K562 (cell line): Measurements from ENCODE around the gene ARHGAP15. TPM values are rescaled to one million over a fixed set of nuclear protein-coding genes. Genes with fewer than 3 reads are reported as not detected.

Experiments used
- ATAC-seq: fragments of 200-7000 bp; cut with Tn5 transposase; 3 replicates; pipeline ENCODE4 v1.9.1; 2020; ENCODE audit warnings: moderate library complexity
- BruUV-seq: library from RNA; stranded (reverse); fragments of 400-500 nt; replicated peaks from 2 replicates; lab custom pipeline; 2021; lab: Mats Ljungman, UMichigan
- CTCF ChIA-PET: fragments of 300-600 bp; formaldehyde crosslinking; extraction: SDS; loops from one replicate; lab custom pipeline; 2021; ENCODE audit warnings: low intra/inter-chr PET ratio; lab: Yijun Ruan, JAX
- POLR2A ChIA-PET: fragments of 300-600, 350-650 bp; sonication (Branson Sonifier 250); formaldehyde crosslinking; extraction: SDS; loops from one replicate; lab custom pipeline; 2021; ENCODE audit warnings: antibody characterized with exemption, inconsistent platforms; lab: Yijun Ruan, JAX
- DNase-seq, 4 experiments: peaks; one replicate each; pipeline versions ENCODE4 v3.0.0 to v3.0.0-alpha.2; 2011 to 2018; ENCODE audit warnings: low spot score in 3 of 4, mixed read lengths in 3 of 4; ENCODE audit errors: extremely low read depth in 1 of 4
- FAIRE-seq: peaks from 2 replicates; lab custom pipeline; 2011; peaks lifted over from hg19 to GRCh38; lab: Jason Lieb, UNC
- H2AFZ ChIP-seq: 2 replicates; pipeline ENCODE4 v1.6.0; 2011; ENCODE audit warnings: low read depth, low read length, control low read depth, inconsistent platforms
- H3K27ac ChIP-seq: fragments of 200-600 bp; 3 replicates; pipeline ENCODE4 v1.8.0; 2011; ENCODE audit warnings: low read depth, mild to moderate bottlenecking, control low read depth, inconsistent platforms, low read length, moderate library complexity, mixed read lengths; ENCODE audit errors: extremely low read depth
- H3K27me3 ChIP-seq, 2 experiments: fragments of 300-600 bp in 1 of 2; 2 replicates in 1 of 2; 3 replicates in 1 of 2; pipeline versions ENCODE4 v1.6.0 to v1.8.0; 2011; ENCODE audit warnings: inconsistent platforms in 2 of 2, low read length in 2 of 2, mild to moderate bottlenecking in 1 of 2, mixed read lengths in 1 of 2, moderate library complexity in 1 of 2; ENCODE audit not compliant: control insufficient read depth in 2 of 2, insufficient read depth in 2 of 2
- H3K36me3 ChIP-seq: fragments of 300-600 bp; 3 replicates; pipeline ENCODE4 v1.8.0; 2011; ENCODE audit warnings: mild to moderate bottlenecking, low read length, inconsistent platforms; ENCODE audit not compliant: control insufficient read depth, insufficient read depth
- H3K4me1 ChIP-seq, 2 experiments: fragments of 200-600 bp in 1 of 2; replicated peaks in 1 of 2; 2 replicates in 1 of 2; 3 replicates in 1 of 2; pipeline versions ENCODE4 v1.5.1 to v1.8.0; 2011; ENCODE audit warnings: inconsistent platforms in 2 of 2, low read length in 2 of 2, mild to moderate bottlenecking in 1 of 2, mixed read lengths in 1 of 2, moderate library complexity in 1 of 2; ENCODE audit not compliant: control insufficient read depth in 2 of 2, insufficient read depth in 2 of 2
- H3K4me2 ChIP-seq: 2 replicates; pipeline ENCODE4 v1.6.1; 2011; ENCODE audit warnings: low read length, control low read depth, inconsistent platforms, mixed read lengths; ENCODE audit not compliant: insufficient read depth
- H3K4me3 ChIP-seq: fragments of 200-600 bp; sonication (generic), shearing (Covaris generic); 2 replicates; pipeline ENCODE4 v1.5.1; 2016; ENCODE audit warnings: control low read depth, inconsistent platforms
- H3K79me2 ChIP-seq: fragments of 200-600 bp; 3 replicates; pipeline ENCODE4 v1.8.0; 2011; ENCODE audit warnings: low read length, inconsistent platforms; ENCODE audit not compliant: control insufficient read depth, insufficient read depth
- H3K9ac ChIP-seq, 2 experiments: 2 replicates each; pipeline versions ENCODE4 v1.6.0 to v1.6.1; 2011; ENCODE audit warnings: low read depth in 2 of 2, low read length in 2 of 2, control low read depth in 1 of 2, inconsistent platforms in 1 of 2, mild to moderate bottlenecking in 1 of 2, mixed read lengths in 1 of 2; ENCODE audit not compliant: insufficient read depth in 1 of 2
- H3K9me1 ChIP-seq: one replicate; pipeline ENCODE4 v1.6.0; 2011; ENCODE audit warnings: inconsistent platforms, mild to moderate bottlenecking, low read length, moderate library complexity; ENCODE audit not compliant: control insufficient read depth, insufficient read depth
- H3K9me3 ChIP-seq: replicated peaks from 2 replicates; pipeline ENCODE4 v1.5.1; 2011; ENCODE audit warnings: low read depth, low read length, inconsistent platforms; ENCODE audit not compliant: control insufficient read depth, insufficient read depth
- H4K20me1 ChIP-seq: replicated peaks from 2 replicates; pipeline ENCODE4 v1.6.1; 2011; ENCODE audit warnings: low read length, inconsistent platforms, mixed read lengths; ENCODE audit not compliant: control insufficient read depth, insufficient read depth
- ARHGAP35 ChIP-seq: fragments of 450-650 bp; IDR thresholded peaks from 2 replicates; pipeline ENCODE4 v1.6.1; 2018; ENCODE audit not compliant: partially characterized antibody
- BDP1 ChIP-seq: IDR thresholded peaks from 3 replicates; pipeline ENCODE4 v1.6.1; 2011; ENCODE audit not compliant: insufficient read length, insufficient read depth
- ETV6 ChIP-seq, 3 experiments: fragments of 150-350 bp in 1 of 3; sonication (generic) in 1 of 3; formaldehyde crosslinking in 1 of 3; IDR thresholded peaks; 2 replicates each; pipeline versions ENCODE4 v1.6.1 to v1.8.0; 2014 to 2022; ENCODE audit warnings: borderline replicate concordance in 2 of 3, low read depth in 2 of 3, antibody characterized with exemption in 1 of 3, low read length in 1 of 3, mild to moderate bottlenecking in 1 of 3, missing genetic modification reagents in 1 of 3
- GABPB2 ChIP-seq: fragments of 250-450 bp; sonication (Bioruptor Pico); conservative IDR thresholded peaks from 2 replicates; pipeline ENCODE4 v1.5.1; 2021; ENCODE audit warnings: mild to moderate bottlenecking
- IFI16 ChIP-seq: fragments of 250-450 bp; sonication (Bioruptor Pico); IDR thresholded peaks from 2 replicates; pipeline ENCODE4 v2.1.2; 2022; ENCODE audit warnings: mild to moderate bottlenecking, inconsistent platforms
- NFYB ChIP-seq: IDR thresholded peaks from 2 replicates; pipeline ENCODE4 v1.6.1; 2011; ENCODE audit warnings: mild to moderate bottlenecking, moderate library complexity; ENCODE audit not compliant: insufficient read length; ENCODE audit errors: extremely low read depth
- PHF8 ChIP-seq: fragments of 200-600 bp; sonication (generic); IDR thresholded peaks from 2 replicates; pipeline ENCODE4 v1.6.1; 2012; ENCODE audit warnings: mixed run types, mild to moderate bottlenecking, inconsistent platforms, low read length, moderate library complexity, borderline replicate concordance
- YY1 ChIP-seq, 3 experiments: IDR thresholded peaks; 2 replicates each; pipeline ENCODE4 v1.6.1; 2011; ENCODE audit warnings: low read length in 2 of 3, mild to moderate bottlenecking in 2 of 3, moderate library complexity in 2 of 3, borderline replicate concordance in 1 of 3, control low read depth in 1 of 3, low read depth in 1 of 3; ENCODE audit not compliant: insufficient read depth in 3 of 3, insufficient replicate concordance in 2 of 3, control insufficient read depth in 1 of 3, insufficient read length in 1 of 3; ENCODE audit errors: extremely low read depth in 1 of 3
- ZKSCAN8 ChIP-seq: fragments of 200-800 bp; sonication (Bioruptor generic); IDR thresholded peaks from 2 replicates; pipeline ENCODE4 v1.6.1; 2016; ENCODE audit warnings: missing genetic modification characterization, missing compliant biosample characterization
- ZNF212 ChIP-seq: fragments of 450-650 bp; formaldehyde crosslinking; IDR thresholded peaks from 2 replicates; pipeline ENCODE4 v1.4.0; 2020; ENCODE audit warnings: mild to moderate bottlenecking
- WGBS: fragments of 100-300 bp; shearing (Covaris generic); methylation state at CpG from one replicate; pipeline ENCODE4 v1.1.6; 2016; ENCODE audit warnings: low coverage, mixed read lengths; ENCODE audit not compliant: insufficient coverage; ENCODE audit errors: missing lambda C conversion rate; 5-methylcytosine and 5-hydroxymethylcytosine counted together
- in situ Hi-C: fragments of 300-500 bp; cut with MboI; formaldehyde crosslinking; loops from 4 replicates; pipeline ENCODE4 v1.15.0; 2018; ENCODE audit warnings: inconsistent platforms, mixed read lengths
- intact Hi-C: fragments of 100-400 bp; cut with micrococcal nuclease; formaldehyde crosslinking; loops from 2 replicates; pipeline ENCODE4 v1.14.2; 2022
- polyA plus RNA-seq, 8 experiments: library from polyadenylated mRNA; depleted of rRNA in 4 of 8; stranded (reverse) in 5 of 8; unstranded in 3 of 8; fragments of >200 nt; fragmentation: Nextera tagmentation in 2 of 8; fragmentation: Illumina TruSeq in 1 of 8; extraction: Ambion mirVana in 2 of 8; extraction: Trizol in 1 of 8; gene quantifications; 2 replicates each; pipeline versions ENCODE4 v1.2.1 to v1.2.3, GENCODE V29; 2011 to 2014; ENCODE audit warnings: inconsistent platforms in 1 of 8, missing spikeins in 1 of 8
- total RNA-seq, 7 experiments: library from RNA; depleted of rRNA in 6 of 7; stranded (reverse); fragments of >200 nt in 6 of 7; fragmentation: Illumina TruSeq in 2 of 7; extraction: Trizol in 2 of 7; gene quantifications; 2 replicates each; pipeline versions ENCODE4 v1.2.1 to v1.2.3, GENCODE V29; 2011 to 2021; ENCODE audit warnings: low replicate concordance in 1 of 7
- TF ChIP-seq, protein P1 (sequence below): IDR thresholded peaks from 2 replicates; pipeline ENCODE4 v1.6.1; 2016; ENCODE audit warnings: missing genetic modification characterization, missing compliant biosample characterization
- TF ChIP-seq, protein P2 (sequence below): fragments of 200-800 bp; sonication (Bioruptor generic); IDR thresholded peaks from 2 replicates; pipeline ENCODE4 v1.6.1; 2017; ENCODE audit warnings: missing genetic modification characterization, missing compliant biosample characterization
- TF ChIP-seq, protein P3 (sequence below): IDR thresholded peaks from 2 replicates; pipeline ENCODE4 v1.6.1; 2011; ENCODE audit not compliant: insufficient read length; ENCODE audit errors: extremely low read depth

The ARHGAP15 gene
- total and polyA plus RNA-seq, 9 of the 15 experiments (the other 6 are each of a cell fraction or from before 2014, with no cell fraction given), result 1.5 to 17.9 (median 7.9) TPM

DNA sequence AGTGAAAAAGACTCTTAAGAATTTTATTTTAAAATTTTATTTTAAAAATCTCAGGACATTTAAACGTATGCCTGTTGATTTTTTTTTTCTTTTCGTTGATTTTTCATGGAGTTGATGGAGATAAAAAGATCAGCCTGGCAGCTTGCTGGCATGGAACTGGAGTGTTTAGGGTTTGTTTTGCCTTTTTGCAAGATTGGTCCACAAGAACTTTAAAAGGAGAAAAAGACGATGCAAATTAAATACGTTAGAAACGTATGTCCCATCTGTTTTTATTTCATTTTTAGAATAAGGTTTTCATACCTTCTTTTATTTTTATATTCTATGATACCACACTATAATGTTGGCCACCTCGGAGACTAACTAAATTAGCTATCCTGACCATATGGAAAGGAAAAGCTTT lies 254.9 kb downstream of the ARHGAP15 start:
- Histone ChIP-seq H3K9me1 (no peaks in the 10 kb centered on the region), H4K20me1 (no peaks in the 10 kb centered on the region; the same call in 1 of the 2 replicates), H3K9ac (no peak overlapping the region), H3K27me3 (no peaks in the 10 kb centered on the region), H3K36me3 (no peaks in the 10 kb centered on the region), H3K4me3 (no peak overlapping the region), H3K4me1 (no peaks in the 10 kb centered on the region), H3K9me3 (no peaks in the 10 kb centered on the region), H2AFZ (no peak overlapping the region), H3K4me2 (no peak overlapping the region), H3K27ac (no peak overlapping the region), H3K79me2 (no peaks in the 10 kb centered on the region)
- WGBS, result 2% methylated on average over 6 of the region's 6 CpGs
- CTCF ChIA-PET, result no interaction called here
- FAIRE-seq (no peak), DNase-seq (no peak), ATAC-seq (no peak)
- in situ Hi-C loops, result no loop called here
- intact Hi-C loops, result no loop called here
- no TSS peak for BruUV-seq
- POLR2A ChIA-PET, result interaction anchor here (0.8 kb wide), 1 partner anchor 13 kb away, joined by 3 read pairs; no protein-coding TSS in a partner anchor
- TF ChIP-seq YY1 (IDR thresholded peaks at IDR 0.05; ENCODE audit: borderline replicate concordance in 1 of 3, control insufficient read depth in 1 of 3, extremely low read depth in 1 of 3, insufficient read depth in 3 of 3, insufficient read length in 1 of 3, insufficient replicate concordance in 2 of 3, low read depth in 1 of 3, low read length in 2 of 3) (no peak), IFI16 (CRISPR knock-in tag) (no peak), BDP1 (no peak), ARHGAP35 (no peak), PHF8 (no peak), NFYB (no peak), ZNF212 (CRISPR knock-in tag) (no peak), GABPB2 (no peak), ETV6 (IDR thresholded peaks at IDR 0.05; ENCODE audit: borderline replicate concordance in 1 of 2, low read depth in 2 of 2, low read length in 1 of 2) (no peak), ETV6 (CRISPR knock-in tag; IDR thresholded peaks at IDR 0.05; ENCODE audit: borderline replicate concordance) (no peak), ZKSCAN8 (CRISPR knock-in tag) (no peak)
- TF ChIP-seq, protein P1, sequence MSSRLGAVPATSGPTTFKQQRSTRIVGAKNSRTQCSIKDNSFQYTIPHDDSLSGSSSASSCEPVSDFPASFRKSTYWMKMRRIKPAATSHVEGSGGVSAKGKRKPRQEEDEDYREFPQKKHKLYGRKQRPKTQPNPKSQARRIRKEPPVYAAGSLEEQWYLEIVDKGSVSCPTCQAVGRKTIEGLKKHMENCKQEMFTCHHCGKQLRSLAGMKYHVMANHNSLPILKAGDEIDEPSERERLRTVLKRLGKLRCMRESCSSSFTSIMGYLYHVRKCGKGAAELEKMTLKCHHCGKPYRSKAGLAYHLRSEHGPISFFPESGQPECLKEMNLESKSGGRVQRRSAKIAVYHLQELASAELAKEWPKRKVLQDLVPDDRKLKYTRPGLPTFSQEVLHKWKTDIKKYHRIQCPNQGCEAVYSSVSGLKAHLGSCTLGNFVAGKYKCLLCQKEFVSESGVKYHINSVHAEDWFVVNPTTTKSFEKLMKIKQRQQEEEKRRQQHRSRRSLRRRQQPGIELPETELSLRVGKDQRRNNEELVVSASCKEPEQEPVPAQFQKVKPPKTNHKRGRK (tag), result no peak
- TF ChIP-seq, protein P2, sequence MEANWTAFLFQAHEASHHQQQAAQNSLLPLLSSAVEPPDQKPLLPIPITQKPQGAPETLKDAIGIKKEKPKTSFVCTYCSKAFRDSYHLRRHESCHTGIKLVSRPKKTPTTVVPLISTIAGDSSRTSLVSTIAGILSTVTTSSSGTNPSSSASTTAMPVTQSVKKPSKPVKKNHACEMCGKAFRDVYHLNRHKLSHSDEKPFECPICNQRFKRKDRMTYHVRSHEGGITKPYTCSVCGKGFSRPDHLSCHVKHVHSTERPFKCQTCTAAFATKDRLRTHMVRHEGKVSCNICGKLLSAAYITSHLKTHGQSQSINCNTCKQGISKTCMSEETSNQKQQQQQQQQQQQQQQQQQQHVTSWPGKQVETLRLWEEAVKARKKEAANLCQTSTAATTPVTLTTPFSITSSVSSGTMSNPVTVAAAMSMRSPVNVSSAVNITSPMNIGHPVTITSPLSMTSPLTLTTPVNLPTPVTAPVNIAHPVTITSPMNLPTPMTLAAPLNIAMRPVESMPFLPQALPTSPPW (CRISPR knock-in tag), result no peak
- TF ChIP-seq, protein P3, sequence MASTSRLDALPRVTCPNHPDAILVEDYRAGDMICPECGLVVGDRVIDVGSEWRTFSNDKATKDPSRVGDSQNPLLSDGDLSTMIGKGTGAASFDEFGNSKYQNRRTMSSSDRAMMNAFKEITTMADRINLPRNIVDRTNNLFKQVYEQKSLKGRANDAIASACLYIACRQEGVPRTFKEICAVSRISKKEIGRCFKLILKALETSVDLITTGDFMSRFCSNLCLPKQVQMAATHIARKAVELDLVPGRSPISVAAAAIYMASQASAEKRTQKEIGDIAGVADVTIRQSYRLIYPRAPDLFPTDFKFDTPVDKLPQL, result no peak
